ENCODE measurements around the gene TASP1. TPM values are rescaled to one million over a fixed set of nuclear protein-coding genes. Genes with fewer than 3 reads are reported as not detected.

The TASP1 gene
- total RNA-seq, 2 experiments from 2014 or later, result 10.7 to 11.3 TPM

DNA sequence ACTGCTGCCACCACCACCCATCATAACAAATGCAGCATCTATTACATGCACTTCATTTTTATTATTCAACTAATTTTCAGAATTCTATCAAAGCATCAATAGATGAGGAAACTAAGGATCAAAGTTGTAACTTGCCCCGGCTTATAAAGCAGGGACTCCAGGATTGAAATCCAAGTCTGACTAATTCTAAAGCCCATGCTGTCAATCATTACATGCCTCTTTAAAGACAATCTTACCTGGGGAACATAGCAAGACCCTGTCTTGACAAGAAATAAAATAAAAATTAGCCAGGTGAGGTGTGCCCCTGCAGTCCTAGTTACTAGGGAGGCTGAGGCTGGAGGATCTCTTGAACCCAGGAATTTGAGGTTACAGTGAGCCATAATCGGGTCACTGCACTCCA, 235.3 kb downstream of the TASP1 start:
- no peak overlapping the region for H3K4me3 Mint-ChIP-seq
- Histone ChIP-seq H3K36me3 (ENCODE audit: insufficient read depth, low read length) (no peaks in the 10 kb centered on the region), H3K4me3 (ENCODE audit: low read length) (no peak overlapping the region), H3K9me3 (ENCODE audit: control insufficient read depth in 1 of 2, insufficient read depth in 1 of 2, low read length in 2 of 2) (no peaks in the 10 kb centered on the region), H3K4me1 (ENCODE audit: insufficient read depth, low read length) (no peaks in the 10 kb centered on the region), H3K27me3 (ENCODE audit: control insufficient read depth in 1 of 2, insufficient read depth in 2 of 2, low read length in 2 of 2) (no peaks in the 10 kb centered on the region), H3K27ac (ENCODE audit: low read depth in 1 of 2, low read length in 2 of 2) (no peak overlapping the region)
- no peaks in the 10 kb centered on the region for H3K9me3 Mint-ChIP-seq
- ChIA-PET POLR2A (no interaction called here), CTCF (no interaction called here)
- intact Hi-C loops (cut with DNase I, micrococcal nuclease), result no loop called here
- TF ChIP-seq CTCF (IDR thresholded peaks at IDR 0.05), result no peak
- ATAC-seq (ENCODE audit: poor library complexity) (no peak), DNase-seq (no peak)
- no peaks in the 10 kb centered on the region for H3K4me1 Mint-ChIP-seq (ENCODE audit: low read depth)
- H3K36me3 Mint-ChIP-seq (ENCODE audit: low read depth), result peaks cover 5% of the 10 kb centered on the region
- no peaks in the 10 kb centered on the region for H3K27me3 Mint-ChIP-seq
- no peak overlapping the region for H3K27ac Mint-ChIP-seq

DNA sequence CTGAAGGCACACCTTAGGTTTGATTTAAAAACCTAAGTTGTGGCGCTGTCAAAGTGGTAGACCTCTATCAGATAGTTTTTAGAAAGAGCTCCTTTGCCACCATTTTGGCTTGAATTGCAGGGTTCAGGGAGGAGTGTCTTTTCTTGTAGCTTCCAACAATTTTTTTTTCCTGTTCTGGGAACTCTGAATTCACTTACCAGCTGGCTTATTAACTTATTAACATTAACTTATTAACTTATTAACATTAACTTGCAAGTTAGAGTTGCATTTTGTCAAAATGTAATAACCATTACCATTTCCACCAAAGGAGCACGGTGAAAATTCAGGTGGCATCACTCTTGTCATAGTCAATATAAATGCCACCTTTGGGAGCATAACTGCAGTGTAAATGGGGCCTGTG, 235.7 kb downstream of the TASP1 start:
- no peak overlapping the region for H3K4me3 Mint-ChIP-seq
- H3K4me1 Mint-ChIP-seq (ENCODE audit: low read depth), result no peaks in the 10 kb centered on the region
- no peak for ATAC-seq (ENCODE audit: poor library complexity)
- no peaks in the 10 kb centered on the region for H3K4me1 ChIP-seq (ENCODE audit: insufficient read depth, low read length)
- H3K36me3 ChIP-seq (ENCODE audit: insufficient read depth, low read length), result no peaks in the 10 kb centered on the region
- no peak overlapping the region for H3K27ac ChIP-seq (ENCODE audit: low read depth in 1 of 2, low read length in 2 of 2)
- H3K36me3 Mint-ChIP-seq (ENCODE audit: low read depth), result peaks cover 5% of the 10 kb centered on the region
- POLR2A ChIA-PET, result no interaction called here
- no peaks in the 10 kb centered on the region for H3K27me3 ChIP-seq (ENCODE audit: control insufficient read depth in 1 of 2, insufficient read depth in 2 of 2, low read length in 2 of 2)
- CTCF ChIA-PET, result no interaction called here
- no peak overlapping the region for H3K27ac Mint-ChIP-seq
- no peaks in the 10 kb centered on the region for H3K9me3 ChIP-seq (ENCODE audit: control insufficient read depth in 1 of 2, insufficient read depth in 1 of 2, low read length in 2 of 2)
- H3K27me3 Mint-ChIP-seq, result no peaks in the 10 kb centered on the region
- H3K4me3 ChIP-seq (ENCODE audit: low read length), result no peak overlapping the region
- no peaks in the 10 kb centered on the region for H3K9me3 Mint-ChIP-seq
- no peak for TF ChIP-seq CTCF (IDR thresholded peaks at IDR 0.05)
- intact Hi-C loops (cut with DNase I, micrococcal nuclease), result no loop called here
- no peak for DNase-seq

- no peaks in the 10 kb centered on the region for H3K9me3 ChIP-seq (ENCODE audit: control insufficient read depth in 1 of 2, insufficient read depth in 1 of 2, low read length in 2 of 2)
- H3K27me3 ChIP-seq (ENCODE audit: control insufficient read depth in 1 of 2, insufficient read depth in 2 of 2, low read length in 2 of 2), result no peaks in the 10 kb centered on the region
- DNase-seq (no peak), ATAC-seq (ENCODE audit: poor library complexity) (no peak)
- POLR2A ChIA-PET, result no interaction called here
- H3K4me1 Mint-ChIP-seq (ENCODE audit: low read depth), result no peaks in the 10 kb centered on the region
- H3K27ac ChIP-seq (ENCODE audit: low read depth in 1 of 2, low read length in 2 of 2), result no peak overlapping the region
- CTCF ChIA-PET, result no interaction called here
- no peak overlapping the region for H3K4me3 ChIP-seq (ENCODE audit: low read length)
- no peaks in the 10 kb centered on the region for H3K36me3 ChIP-seq (ENCODE audit: insufficient read depth, low read length)
- no peak overlapping the region for H3K4me3 Mint-ChIP-seq
- H3K9me3 Mint-ChIP-seq, result no peaks in the 10 kb centered on the region
- no peak for TF ChIP-seq CTCF (IDR thresholded peaks at IDR 0.05)
- H3K27me3 Mint-ChIP-seq, result no peaks in the 10 kb centered on the region
- H3K4me1 ChIP-seq (ENCODE audit: insufficient read depth, low read length), result no peaks in the 10 kb centered on the region
- H3K36me3 Mint-ChIP-seq (ENCODE audit: low read depth), result peaks cover 6% of the 10 kb centered on the region
- intact Hi-C loops (cut with DNase I, micrococcal nuclease), result no loop called here
- no peak overlapping the region for H3K27ac Mint-ChIP-seq
Measured at GRCh38 chr20:13402171-13402760, 236.5 kb downstream of the TASP1 start.
